ENCODE data around the gene EPHA6.

Gene EPHA6

GRCh38 chr3:96844204-96844514 is 29.8 kb downstream of the EPHA6 start:
- in situ Hi-C loops (cut with HindIII; ENCODE audit: low sequenced_read_pairs): no loop called here
- TF ChIP-seq CTCF (IDR thresholded peaks at IDR 0.05; ENCODE audit: low read depth, low read length, missing control alignments): no peak

GRCh38 chr3:96852849-96853248 is 38.5 kb downstream of the EPHA6 start:
- no peak for DNase-seq (ENCODE audit: low read depth)
- in situ Hi-C loops (cut with HindIII; ENCODE audit: low sequenced_read_pairs): no loop called here
- no peak overlapping the region for H3K4me3 ChIP-seq (ENCODE audit: low read depth, low read length)
- TF ChIP-seq CTCF (IDR thresholded peaks at IDR 0.05; ENCODE audit: low read depth, low read length, missing control alignments): no peak

More at GRCh38 chr3:96844204-96844514, 29.8 kb downstream of the EPHA6 start:
- no peak overlapping the region for H3K4me3 ChIP-seq (ENCODE audit: low read depth, low read length)
- no peak for DNase-seq (ENCODE audit: low read depth)

GRCh38 chr3:96860882-96861281 is 46.5 kb downstream of the EPHA6 start:
- no peak for TF ChIP-seq CTCF (IDR thresholded peaks at IDR 0.05; ENCODE audit: low read depth, low read length, missing control alignments)
- in situ Hi-C loops (cut with HindIII; ENCODE audit: low sequenced_read_pairs): no loop called here
- H3K4me3 ChIP-seq (ENCODE audit: low read depth, low read length): no peak overlapping the region
- no peak for DNase-seq (ENCODE audit: low read depth)

- in situ Hi-C loops (cut with HindIII; ENCODE audit: low sequenced_read_pairs): no loop called here
- peak; percentile 26 for DNase-seq (ENCODE audit: low read depth)
- no peak overlapping the region for H3K4me3 ChIP-seq (ENCODE audit: low read depth, low read length)
- TF ChIP-seq CTCF (IDR thresholded peaks at IDR 0.05; ENCODE audit: low read depth, low read length, missing control alignments): peak; percentile 83
Observed at GRCh38 chr3:96863129-96863740, 48.8 kb downstream of the EPHA6 start.

GRCh38 chr3:96865605-96866004 is 51.2 kb downstream of the EPHA6 start:
- TF ChIP-seq CTCF (IDR thresholded peaks at IDR 0.05; ENCODE audit: low read depth, low read length, missing control alignments): no peak
- no peak for DNase-seq (ENCODE audit: low read depth)
- no peak overlapping the region for H3K4me3 ChIP-seq (ENCODE audit: low read depth, low read length)
- in situ Hi-C loops (cut with HindIII; ENCODE audit: low sequenced_read_pairs): no loop called here

- DNase-seq (ENCODE audit: low read depth): no peak
- TF ChIP-seq CTCF (IDR thresholded peaks at IDR 0.05; ENCODE audit: low read depth, low read length, missing control alignments): no peak
- in situ Hi-C loops (cut with HindIII; ENCODE audit: low sequenced_read_pairs): no loop called here
- no peak overlapping the region for H3K4me3 ChIP-seq (ENCODE audit: low read depth, low read length)
Observed at GRCh38 chr3:96869316-96869715, 54.9 kb downstream of the EPHA6 start.

GRCh38 chr3:96877510-96877909 is 63.1 kb downstream of the EPHA6 start:
- no peak overlapping the region for H3K4me3 ChIP-seq (ENCODE audit: low read depth, low read length)
- in situ Hi-C loops (cut with HindIII; ENCODE audit: low sequenced_read_pairs): no loop called here
- no peak for DNase-seq (ENCODE audit: low read depth)
- TF ChIP-seq CTCF (IDR thresholded peaks at IDR 0.05; ENCODE audit: low read depth, low read length, missing control alignments): no peak

Data from astrocyte of the cerebellum (primary cell).